SK-N-SH (cell line): ENCODE data around the gene TOLLIP.

Experiments
- CTCF ChIP-seq: fragments of 200-600 bp; sonication (generic); IDR thresholded peaks from 2 replicates; pipeline ENCODE4 v1.6.1; 2017; ENCODE audit warnings: antibody characterized with exemption, mild to moderate bottlenecking, moderate library complexity
- POLR2AphosphoS5 ChIP-seq: IDR thresholded peaks from 2 replicates; pipeline ENCODE4 v1.6.1; 2012; ENCODE audit warnings: low read depth, low read length

DNA sequence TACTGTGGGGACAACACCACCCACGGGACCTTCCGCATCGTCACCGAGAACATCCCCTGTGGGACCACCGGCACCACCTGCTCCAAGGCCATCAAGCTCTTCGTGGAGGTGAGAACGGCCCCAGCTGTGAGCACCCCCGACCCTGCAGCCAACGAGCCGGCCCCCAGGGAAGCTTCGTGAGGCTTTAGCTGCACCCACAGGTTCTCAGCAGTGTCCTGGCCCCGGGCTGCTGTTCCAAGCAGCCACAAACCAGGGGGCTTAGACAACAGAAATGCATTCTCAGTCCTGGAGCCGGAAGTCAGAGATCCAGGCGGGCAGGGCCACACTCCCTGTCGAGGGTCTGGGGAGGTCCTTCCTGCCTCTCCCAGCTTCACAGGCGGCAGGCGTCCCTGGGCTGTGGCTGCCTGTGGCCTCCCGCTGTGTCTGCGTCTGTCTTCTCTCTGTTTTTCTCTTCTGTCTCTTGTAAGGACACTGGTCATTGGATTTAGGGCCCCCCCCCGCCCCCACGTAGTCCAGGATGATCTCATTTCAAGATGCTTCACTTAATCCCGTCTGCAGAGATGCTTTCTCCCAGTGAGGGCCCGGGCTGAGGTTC is 74.0 kb downstream of the TOLLIP start:
- no peak for TF ChIP-seq POLR2AphosphoS5
- TF ChIP-seq CTCF, result no peak
